T-cell (primary cell): ENCODE measurements around the gene CCNY. TPM values are rescaled to one million over a fixed set of nuclear protein-coding genes. Genes with fewer than 3 reads are reported as not detected.

Source experiments
- ATAC-seq, 4 experiments: fragments of 200-7000 bp in 3 of 4; fragments of 150-1000 bp in 1 of 4; cut with Tn5 transposase; replicated peaks in 1 of 4; 1 replicate in 3 of 4; 2 replicates in 1 of 4; pipeline ENCODE4 v1.10.0; 2021; ENCODE audit warnings: moderate library complexity in 3 of 4, mild to moderate bottlenecking in 2 of 4, moderate number of reproducible peaks in 1 of 4
- CTCF ChIA-PET, 2 donors: fragments of 300-600 bp; sonication (Branson Sonifier 250); formaldehyde crosslinking; loops; one replicate each; lab custom pipeline; 2022; ENCODE audit warnings: antibody characterized with exemption in 2 of 2; lab: Charles Lee
- POLR2A ChIA-PET, 2 donors: fragments of 300-600 bp; sonication (Branson Sonifier 250); formaldehyde crosslinking; loops; one replicate each; lab custom pipeline; 2022; ENCODE audit warnings: antibody characterized with exemption in 2 of 2; lab: Charles Lee
- DNase-seq, 35 experiments: peaks; one replicate each; pipeline versions ENCODE4 v3.0.0 to v3.0.0-alpha.2; 2013 to 2023
- H3K27ac ChIP-seq: one replicate; pipeline ENCODE4 v1.5.1; 2013; ENCODE audit warnings: low read length
- H3K27me3 ChIP-seq, 2 experiments: replicated peaks in 1 of 2; 1 replicate in 1 of 2; 2 replicates in 1 of 2; pipeline versions ENCODE4 v1.6.1 to v1.7.0; 2013; ENCODE audit warnings: low read length in 1 of 2, mixed read lengths in 1 of 2; ENCODE audit not compliant: control insufficient read depth in 2 of 2, insufficient read depth in 2 of 2; ENCODE audit errors: extremely low read depth in 1 of 2
- H3K36me3 ChIP-seq, 2 donors: 1 replicate in 1 of 2; 2 replicates in 1 of 2; pipeline versions ENCODE4 v1.6.1 to v1.7.0; 2013; ENCODE audit warnings: low read length in 1 of 2; ENCODE audit not compliant: control insufficient read depth in 2 of 2, insufficient read depth in 1 of 2; ENCODE audit errors: extremely low read depth in 1 of 2
- H3K4me1 ChIP-seq, 2 experiments: 1 replicate in 1 of 2; 2 replicates in 1 of 2; pipeline versions ENCODE4 v1.6.1 to v1.7.0; 2013; ENCODE audit warnings: low read length in 2 of 2, mixed read lengths in 1 of 2; ENCODE audit not compliant: insufficient read depth in 2 of 2, control insufficient read depth in 1 of 2; ENCODE audit errors: extremely low read depth in 1 of 2
- H3K4me3 ChIP-seq, 2 donors: 1 replicate in 1 of 2; 2 replicates in 1 of 2; pipeline versions ENCODE4 v1.5.1 to v1.7.0; 2013; ENCODE audit warnings: mild to moderate bottlenecking in 2 of 2, low read length in 1 of 2, moderate library complexity in 1 of 2; ENCODE audit not compliant: control insufficient read depth in 1 of 2; ENCODE audit errors: extremely low read depth in 1 of 2
- H3K9me3 ChIP-seq: 2 replicates; pipeline ENCODE4 v1.7.0; 2013
- H3K27ac Mint-ChIP-seq, 2 donors: one replicate each; pipeline ENCODE4 v1.8.0; 2020 to 2021; ENCODE audit warnings: mild to moderate bottlenecking in 2 of 2, mixed read lengths in 2 of 2
- H3K27me3 Mint-ChIP-seq, 2 donors: one replicate each; pipeline ENCODE4 v1.8.0; 2021 to 2022; ENCODE audit warnings: mixed read lengths in 2 of 2
- H3K36me3 Mint-ChIP-seq: one replicate; pipeline ENCODE4 v1.8.0; 2021; ENCODE audit warnings: mixed read lengths
- H3K4me1 Mint-ChIP-seq, 3 donors: one replicate each; pipeline ENCODE4 v1.8.0; 2020 to 2022; ENCODE audit warnings: mixed read lengths in 3 of 3, mild to moderate bottlenecking in 1 of 3
- H3K4me3 Mint-ChIP-seq, 3 donors: one replicate each; pipeline ENCODE4 v1.8.0; 2020 to 2022; ENCODE audit warnings: mild to moderate bottlenecking in 3 of 3, mixed read lengths in 3 of 3, moderate library complexity in 3 of 3
- H3K9me3 Mint-ChIP-seq, 3 donors: one replicate each; pipeline ENCODE4 v1.8.0; 2020 to 2022; ENCODE audit warnings: mixed read lengths in 3 of 3
- WGBS: methylation state at CpG from one replicate; pipeline ENCODE4 v1.1.5; 2013; ENCODE audit warnings: missing lambda C conversion rate; ENCODE audit not compliant: insufficient coverage; 5-methylcytosine and 5-hydroxymethylcytosine counted together
- total RNA-seq, 35 experiments: library from RNA in 6 of 35; stranded (reverse) in 6 of 35; fragments of 120-200 nt in 1 of 35; gene quantifications; one replicate each; pipeline versions ENCODE4 v1.2.1 to v1.2.4 and lab custom pipeline; 2013 to 2026

CCNY gene
- total RNA-seq, 5 donors from 2014 or later (not counting 1 experiment from before 2014, with no cell fraction given), result 62.5 to 75.2 (median 62.8) TPM

DNA sequence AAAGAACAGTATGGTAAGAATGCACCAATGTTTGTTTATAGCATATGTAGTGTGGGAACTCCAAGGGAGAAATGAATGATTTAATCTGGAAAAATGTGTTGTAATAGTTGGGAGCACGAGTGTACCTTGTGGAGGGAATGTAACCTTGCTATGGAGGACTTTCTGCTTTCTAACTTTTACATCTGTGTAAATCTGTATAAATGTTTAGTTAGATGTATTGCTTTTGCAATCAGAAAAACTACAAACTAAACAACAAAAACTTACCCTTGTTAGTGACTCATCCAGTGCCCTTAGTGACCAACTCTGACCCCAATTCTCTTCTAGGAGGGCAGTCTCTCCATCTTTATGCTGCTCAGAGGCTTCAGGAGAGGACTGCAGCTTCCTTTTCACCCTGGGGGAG is 89.3 kb downstream of the CCNY start:
- CTCF ChIA-PET, result no interaction called here
- H3K4me1 Mint-ChIP-seq, result peaks cover 57 to 77% (median 73%) of the 10 kb centered on the region in 3 donors
- Histone ChIP-seq H3K27ac (no peak overlapping the region), H3K27me3 (no peaks in the 10 kb centered on the region), H3K4me1 (peaks cover 10 to 13% of the 10 kb centered on the region in 2 experiments), H3K4me3 (no peak overlapping the region), H3K36me3 (peaks cover 0 to 2% of the 10 kb centered on the region in 2 donors), H3K9me3 (no peaks in the 10 kb centered on the region)
- DNase-seq, result no peak
- H3K9me3 Mint-ChIP-seq, result peaks cover 0 to 9% (median 0%) of the 10 kb centered on the region in 3 donors
- no peak overlapping the region for H3K4me3 Mint-ChIP-seq
- no peak overlapping the region for H3K27ac Mint-ChIP-seq
- POLR2A ChIA-PET, result no interaction called here
- no peaks in the 10 kb centered on the region for H3K27me3 Mint-ChIP-seq
- no CpG with 5 or more reads among the region's 1 CpG for WGBS
- ATAC-seq, result no peak
- peaks cover 17% of the 10 kb centered on the region for H3K36me3 Mint-ChIP-seq

DNA sequence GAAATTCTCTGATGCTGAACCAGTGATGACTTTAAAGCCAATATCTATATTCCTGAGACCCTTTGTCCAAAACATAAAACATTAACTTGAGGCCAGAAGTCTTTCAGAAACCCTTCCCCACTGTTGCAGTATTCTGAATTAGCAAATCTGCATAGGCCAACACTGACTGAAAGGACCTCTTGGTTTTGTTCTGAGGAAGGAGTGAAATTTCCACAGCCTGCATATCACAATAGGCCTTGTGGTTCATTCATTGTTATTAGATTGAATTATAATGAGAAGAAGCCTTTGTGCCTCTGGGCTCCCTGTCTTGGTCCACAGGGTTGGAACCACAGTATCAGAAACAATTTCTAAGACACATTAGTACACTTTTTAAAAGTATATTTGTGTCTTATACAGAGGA is 90.3 kb downstream of the CCNY start:
- H3K4me1 Mint-ChIP-seq, result peaks cover 52 to 70% (median 67%) of the 10 kb centered on the region in 3 donors
- DNase-seq (no peak), ATAC-seq (no peak)
- no peak overlapping the region for H3K27ac Mint-ChIP-seq
- Histone ChIP-seq H3K36me3 (peaks cover 0 to 2% of the 10 kb centered on the region in 2 donors), H3K9me3 (no peaks in the 10 kb centered on the region), H3K27ac (no peak overlapping the region), H3K4me3 (no peak overlapping the region), H3K4me1 (peaks cover 8 to 10% of the 10 kb centered on the region in 2 experiments), H3K27me3 (no peaks in the 10 kb centered on the region)
- ChIA-PET CTCF (no interaction called here), POLR2A (no interaction called here)
- no peaks in the 10 kb centered on the region for H3K27me3 Mint-ChIP-seq
- peaks cover 21% of the 10 kb centered on the region for H3K36me3 Mint-ChIP-seq
- H3K9me3 Mint-ChIP-seq, result peaks cover 0 to 9% (median 0%) of the 10 kb centered on the region in 3 donors
- no peak overlapping the region for H3K4me3 Mint-ChIP-seq

DNA sequence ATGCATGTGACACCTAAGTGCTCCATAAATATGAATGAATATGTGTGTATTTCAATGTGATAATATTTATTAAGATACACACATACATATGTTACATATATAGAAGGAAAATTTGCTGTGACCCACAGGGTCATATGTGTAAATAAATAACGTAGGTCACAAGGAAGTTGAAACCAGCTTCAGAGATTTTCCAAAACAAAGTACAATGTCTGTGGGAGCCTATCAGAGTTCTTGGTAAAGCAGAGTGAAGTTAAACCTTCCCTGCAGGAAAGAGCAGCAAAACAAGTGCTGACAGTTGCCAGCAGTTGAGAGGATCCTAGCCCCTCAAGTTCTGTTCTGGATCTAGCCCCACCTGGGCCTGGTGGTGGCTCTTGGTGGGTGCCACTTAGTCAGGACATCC is 91.2 kb downstream of the CCNY start:
- no peak overlapping the region for H3K4me3 Mint-ChIP-seq
- POLR2A ChIA-PET, result no interaction called here
- DNase-seq (no peak), ATAC-seq (no peak)
- no peak overlapping the region for H3K4me3 ChIP-seq
- H3K9me3 ChIP-seq, result no peaks in the 10 kb centered on the region
- H3K36me3 Mint-ChIP-seq, result peaks cover 21% of the 10 kb centered on the region
- no peak overlapping the region for H3K27ac Mint-ChIP-seq
- no peaks in the 10 kb centered on the region for H3K27me3 ChIP-seq
- H3K27ac ChIP-seq, result no peak overlapping the region
- CTCF ChIA-PET, result no interaction called here
- peaks cover 0 to 2% of the 10 kb centered on the region in 2 donors for H3K36me3 ChIP-seq
- peaks cover 8 to 10% of the 10 kb centered on the region in 2 experiments for H3K4me1 ChIP-seq
- WGBS, result no CpG with 5 or more reads among the region's 1 CpG
- H3K27me3 Mint-ChIP-seq, result no peaks in the 10 kb centered on the region
- H3K9me3 Mint-ChIP-seq, result peaks cover 0 to 9% (median 0%) of the 10 kb centered on the region in 3 donors
- H3K4me1 Mint-ChIP-seq, result peaks cover 58 to 74% (median 69%) of the 10 kb centered on the region in 3 donors

DNA sequence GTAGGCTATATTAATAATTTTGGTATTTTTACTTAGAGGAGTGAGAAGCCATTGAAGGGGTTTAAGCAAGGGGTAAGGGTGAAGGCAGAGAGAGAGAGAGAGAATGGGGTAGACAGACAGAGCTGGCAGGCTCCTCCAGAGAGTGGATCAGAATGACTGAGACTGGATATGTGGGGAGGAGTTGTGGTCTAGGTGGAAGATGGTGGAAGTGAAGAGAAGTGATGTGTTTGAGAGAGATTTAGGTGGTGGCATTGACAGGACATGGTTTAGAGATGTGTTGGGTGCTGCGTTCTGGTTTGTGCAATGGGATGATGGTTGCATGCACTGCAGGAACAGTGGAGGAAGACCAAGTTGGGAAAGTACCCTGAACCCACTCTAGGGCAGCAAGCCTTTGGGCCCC is 92.2 kb downstream of the CCNY start:
- Mint-ChIP-seq H3K9me3 (peaks cover 0 to 9% (median 0%) of the 10 kb centered on the region in 3 donors), H3K27me3 (no peaks in the 10 kb centered on the region), H3K27ac (no peak overlapping the region), H3K36me3 (peaks cover 21% of the 10 kb centered on the region), H3K4me1 (peaks cover 68 to 75% (median 70%) of the 10 kb centered on the region in 3 donors), H3K4me3 (no peak overlapping the region)
- CTCF ChIA-PET, result no interaction called here
- ATAC-seq (no peak), DNase-seq (no peak)
- Histone ChIP-seq H3K4me1 (peaks cover 8 to 10% of the 10 kb centered on the region in 2 experiments), H3K36me3 (peaks cover 0 to 2% of the 10 kb centered on the region in 2 donors), H3K27ac (no peak overlapping the region), H3K27me3 (no peaks in the 10 kb centered on the region), H3K4me3 (no peak overlapping the region), H3K9me3 (no peaks in the 10 kb centered on the region)
- WGBS, result no CpG with 5 or more reads among the region's 1 CpG
- POLR2A ChIA-PET, result no interaction called here

DNA sequence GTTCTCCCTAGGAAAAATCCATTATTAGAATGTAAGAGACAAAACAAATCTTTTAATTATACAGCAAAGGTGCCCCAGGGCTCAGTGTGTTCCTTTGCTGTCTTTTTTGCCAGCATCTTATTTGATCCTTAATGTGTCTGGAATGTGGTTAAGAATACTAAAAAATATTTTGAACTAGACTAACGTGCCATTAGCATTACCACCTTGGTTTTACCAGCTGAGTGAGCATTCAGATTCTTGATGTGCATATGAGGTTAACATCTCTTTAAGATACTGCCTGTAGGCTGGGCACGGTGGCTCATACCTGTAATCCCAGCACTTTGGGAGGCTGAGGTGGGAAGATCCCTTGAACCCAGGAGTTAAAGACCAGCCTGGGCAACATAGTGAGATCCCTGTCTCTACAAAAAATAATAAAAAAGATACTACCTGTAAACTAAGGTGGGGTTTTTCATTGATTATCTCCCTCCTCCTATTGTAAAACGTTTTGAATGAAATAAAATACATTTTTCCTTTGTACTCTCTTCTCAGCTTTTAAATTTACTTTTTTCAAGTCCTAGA is 96.6 kb downstream of the CCNY start:
- no peak for ATAC-seq
- Histone ChIP-seq H3K4me1 (peaks cover 0 to 4% of the 10 kb centered on the region in 2 experiments), H3K27ac (no peak overlapping the region), H3K9me3 (no peaks in the 10 kb centered on the region), H3K36me3 (peaks cover 0 to 2% of the 10 kb centered on the region in 2 donors), H3K4me3 (no peak overlapping the region), H3K27me3 (no peaks in the 10 kb centered on the region)
- CTCF ChIA-PET, result interaction anchor here (0.5 to 0.6 kb wide), 2 partner anchors 208 to 912 kb away, joined by 4 to 5 read pairs; no protein-coding TSS in a partner anchor
- Mint-ChIP-seq H3K4me1 (peaks cover 47 to 53% (median 47%) of the 10 kb centered on the region in 3 donors), H3K36me3 (peaks cover 41% of the 10 kb centered on the region), H3K27me3 (no peaks in the 10 kb centered on the region), H3K27ac (peak overlapping the region in 1 of 2 donors; percentile 16), H3K9me3 (peaks cover 7 to 14% (median 13%) of the 10 kb centered on the region in 3 donors), H3K4me3 (no peak overlapping the region)
- POLR2A ChIA-PET, result no interaction called here
- DNase-seq, result no peak
- no CpG with 5 or more reads among the region's 3 CpGs for WGBS

DNA sequence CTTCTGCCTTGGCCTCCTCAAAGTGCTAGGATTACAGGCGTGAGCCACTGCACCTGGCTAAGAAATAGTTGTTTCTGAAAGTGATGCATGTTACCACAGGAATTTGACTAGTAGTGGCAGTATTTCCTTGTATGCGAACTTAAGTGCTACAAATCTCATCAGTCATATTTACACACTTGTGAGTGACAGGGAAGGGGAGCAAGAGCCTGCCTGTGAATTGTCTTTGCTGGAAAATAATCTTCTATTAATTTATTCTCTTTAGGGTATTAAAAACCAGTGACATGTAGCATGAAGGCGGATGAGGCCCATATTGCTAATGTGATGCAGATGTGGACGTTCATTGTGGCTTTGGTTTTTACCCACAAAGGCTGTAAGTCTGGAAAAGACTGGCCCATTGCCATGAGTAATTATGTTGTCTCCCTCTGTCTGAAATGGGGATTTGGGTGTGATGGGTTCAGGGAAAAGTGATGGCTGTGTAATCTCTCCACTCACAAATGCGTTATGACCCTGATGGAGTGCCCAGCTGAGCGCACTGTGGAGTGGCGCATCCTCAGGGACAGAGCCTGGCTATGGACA is 97.6 kb downstream of the CCNY start:
- no peak overlapping the region for H3K4me3 ChIP-seq
- WGBS, result 42% methylated on average over 2 of the region's 7 CpGs
- no peaks in the 10 kb centered on the region for H3K4me1 ChIP-seq
- H3K27ac ChIP-seq, result no peak overlapping the region
- Mint-ChIP-seq H3K36me3 (peaks cover 39% of the 10 kb centered on the region), H3K4me1 (peaks cover 38 to 42% (median 42%) of the 10 kb centered on the region in 3 donors), H3K4me3 (no peak overlapping the region), H3K9me3 (peaks cover 10 to 21% (median 13%) of the 10 kb centered on the region in 3 donors), H3K27ac (peak overlapping the region; percentile 13 to 39), H3K27me3 (no peaks in the 10 kb centered on the region)
- ChIA-PET POLR2A (no interaction called here), CTCF (no interaction called here)
- H3K27me3 ChIP-seq, result no peaks in the 10 kb centered on the region
- no peak for DNase-seq
- H3K9me3 ChIP-seq, result no peaks in the 10 kb centered on the region
- H3K36me3 ChIP-seq, result peaks cover 0 to 2% of the 10 kb centered on the region in 2 donors
- no peak for ATAC-seq
